Activated effector memory CD4-positive, alpha-beta T cell treated with Interleukin-2 at 50 U/mL for 16 hours (primary cell): ENCODE data around the gene IFNL3.

Experiments used
- DNase-seq: peaks from one replicate; pipeline ENCODE4 v3.0.0-alpha.2; 2020

The IFNL3 gene

DNA sequence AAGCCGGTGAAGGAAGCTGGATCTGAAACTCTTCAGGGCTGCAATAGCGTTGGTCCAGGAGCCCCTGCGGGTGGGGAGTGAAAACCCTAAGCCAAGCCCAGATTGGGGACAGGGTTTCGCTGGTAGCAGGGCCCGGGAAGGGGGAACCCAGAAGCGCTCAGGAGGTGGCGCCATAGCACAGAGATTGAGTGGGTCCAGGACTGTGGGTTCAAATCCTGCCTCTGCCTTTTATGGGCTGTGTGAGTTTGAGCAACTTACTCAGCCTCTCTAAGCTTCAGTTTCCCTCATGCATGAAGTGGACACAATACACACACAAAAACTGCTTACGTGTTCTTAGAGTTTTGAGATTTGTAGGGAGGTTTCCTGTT, 32.4 kb downstream of the IFNL3 start:
- peak; percentile 46 for DNase-seq

DNA sequence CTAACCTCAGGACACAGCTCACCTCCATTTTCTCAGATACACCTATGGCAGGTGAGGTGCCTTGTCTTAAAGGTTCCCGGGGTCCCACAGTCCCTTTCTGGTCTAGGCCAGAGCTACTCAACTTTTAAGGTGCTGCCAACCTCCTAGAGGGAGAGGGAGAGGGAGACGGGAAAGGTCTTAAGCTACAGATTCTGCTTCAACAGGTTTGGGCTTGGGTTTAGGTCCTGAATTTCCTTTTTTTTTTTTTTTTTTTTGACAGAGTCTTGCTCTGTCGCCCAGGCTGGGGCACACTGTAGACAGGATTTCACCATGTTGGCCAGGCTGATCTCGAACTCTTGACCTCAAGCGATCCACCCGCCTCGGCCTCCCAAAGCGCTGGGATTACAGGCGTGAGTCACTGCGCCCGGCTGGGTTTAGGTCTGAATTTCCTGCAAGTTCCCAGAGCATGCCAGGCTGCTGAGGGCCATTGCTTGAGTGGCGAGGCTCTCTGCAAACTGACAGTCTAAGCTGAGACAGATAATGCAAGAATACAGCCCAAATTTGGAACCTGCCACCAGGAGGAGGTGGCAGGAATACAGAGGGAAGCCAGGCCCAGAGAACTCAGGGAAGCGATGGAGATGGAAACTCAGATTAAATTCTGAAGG, 33.0 kb downstream of the IFNL3 start:
- no peak for DNase-seq

- no peak for DNase-seq
Measured at GRCh38 chr19:39209196-39209595, 35.6 kb downstream of the IFNL3 start.

DNA sequence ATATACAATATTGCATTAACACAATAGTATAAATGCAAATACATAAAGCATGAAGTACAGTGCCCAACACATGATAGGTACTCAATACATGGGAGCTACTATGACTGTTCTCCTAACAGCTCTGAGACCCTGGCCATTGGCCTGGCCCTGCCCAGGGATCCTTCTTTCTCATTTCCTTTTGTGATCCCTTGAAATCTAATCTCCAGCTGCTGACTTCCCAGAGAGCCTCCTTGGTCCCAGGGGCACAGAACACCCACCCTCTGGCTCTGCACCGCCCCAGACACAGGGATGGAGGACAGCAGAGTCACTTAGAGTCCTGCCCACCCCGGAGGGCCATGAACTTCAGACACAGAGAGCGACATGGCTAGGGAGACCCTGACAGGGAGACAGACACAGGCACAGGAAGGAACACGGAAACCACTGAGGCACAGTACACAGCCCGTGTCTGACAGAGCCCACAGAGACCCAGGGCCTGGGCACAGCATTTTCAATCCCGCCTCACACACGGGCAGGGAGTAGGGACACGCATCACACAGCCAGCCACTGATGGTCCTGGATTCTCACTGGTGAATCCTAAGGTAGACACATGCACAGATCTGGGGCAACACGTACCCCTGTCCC, 36.5 kb downstream of the IFNL3 start:
- DNase-seq = no peak

GRCh38 chr19:39207293-39207836, 37.4 kb downstream of the IFNL3 start:
- DNase-seq = no peak

GRCh38 chr19:39206122-39206521, 38.7 kb downstream of the IFNL3 start:
- no peak for DNase-seq

- DNase-seq = no peak
Measured at GRCh38 chr19:39205449-39205764, 39.4 kb downstream of the IFNL3 start.

GRCh38 chr19:39203372-39204341, 41.1 kb downstream of the IFNL3 start, which contains the start of gene SYCN:
Gene SYCN (minus strand): TSS chr19:39204263. CDS start chr19:39204254, 9 bp downstream.
- DNase-seq = no peak

DNA sequence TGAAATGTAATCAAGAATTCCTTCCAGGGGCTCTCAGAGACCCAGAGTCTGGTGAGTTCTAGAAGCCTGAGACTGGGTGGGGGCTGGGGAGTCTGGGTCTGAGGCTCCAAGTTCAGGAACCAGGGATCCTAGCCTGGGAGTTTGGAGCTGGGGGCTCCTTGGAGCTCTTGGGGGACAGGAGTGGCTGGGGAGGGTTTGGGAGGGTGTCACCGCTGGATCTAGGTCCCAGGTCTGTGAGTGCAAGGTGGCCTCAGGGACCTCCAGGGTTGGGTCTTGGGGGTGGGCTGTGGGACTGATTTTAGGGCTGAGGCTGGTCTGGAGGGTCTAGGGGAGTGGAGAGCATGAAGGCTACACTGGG, 41.8 kb downstream of the IFNL3 start:
- no peak for DNase-seq

DNA sequence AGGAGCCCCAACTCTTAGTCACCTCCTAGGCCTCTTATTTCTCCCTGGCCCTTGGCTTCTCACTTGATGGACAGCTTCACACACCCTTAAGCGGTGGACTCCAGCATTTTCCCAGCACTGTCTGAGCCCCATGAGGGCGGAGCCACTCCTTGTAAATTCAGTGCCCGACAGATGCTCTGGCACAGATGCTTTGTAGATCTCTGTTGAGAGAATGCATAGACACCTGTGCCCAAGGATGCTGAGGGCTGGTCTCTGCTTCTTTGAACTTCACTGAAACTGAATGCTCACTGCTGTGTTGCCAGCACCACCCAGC, 44.0 kb downstream of the IFNL3 start:
- no peak for DNase-seq

- DNase-seq = no peak
Measured at GRCh38 chr19:39200066-39200802, 44.6 kb downstream of the IFNL3 start.

GRCh38 chr19:39199025-39199424, 45.8 kb downstream of the IFNL3 start:
- no peak for DNase-seq

GRCh38 chr19:39197808-39198207, 47.0 kb downstream of the IFNL3 start:
- DNase-seq = no peak

GRCh38 chr19:39196860-39197562, 47.8 kb downstream of the IFNL3 start, which contains the start of gene NCCRP1:
Gene NCCRP1 (plus strand): TSS chr19:39196964. CDS start chr19:39196983, 19 bp downstream.
- DNase-seq = no peak

GRCh38 chr19:39196320-39196719, 48.5 kb downstream of the IFNL3 start:
- DNase-seq = no peak

DNA sequence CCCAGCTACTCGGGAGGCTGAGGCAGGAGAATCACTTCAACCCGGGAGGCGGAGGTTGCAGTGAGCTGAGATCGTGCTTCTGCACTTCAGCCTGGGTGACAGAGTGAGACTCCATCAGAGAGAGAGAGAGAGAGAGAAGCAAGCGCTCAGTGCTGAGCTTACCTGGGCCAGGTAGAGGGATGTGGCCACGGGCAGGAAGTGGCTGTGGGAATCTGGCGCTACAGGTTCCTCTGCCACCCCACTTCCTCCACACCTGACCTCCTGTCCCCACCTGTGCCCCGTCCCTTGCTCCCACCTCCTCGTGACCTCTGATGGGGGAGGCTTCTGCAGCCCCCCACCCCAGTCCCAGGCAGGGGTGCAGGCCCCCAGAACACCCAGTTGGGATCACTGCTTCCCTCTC, 49.1 kb downstream of the IFNL3 start:
- DNase-seq = no peak

- no peak for DNase-seq
Measured at GRCh38 chr19:39194832-39195542, 49.8 kb downstream of the IFNL3 start.

DNA sequence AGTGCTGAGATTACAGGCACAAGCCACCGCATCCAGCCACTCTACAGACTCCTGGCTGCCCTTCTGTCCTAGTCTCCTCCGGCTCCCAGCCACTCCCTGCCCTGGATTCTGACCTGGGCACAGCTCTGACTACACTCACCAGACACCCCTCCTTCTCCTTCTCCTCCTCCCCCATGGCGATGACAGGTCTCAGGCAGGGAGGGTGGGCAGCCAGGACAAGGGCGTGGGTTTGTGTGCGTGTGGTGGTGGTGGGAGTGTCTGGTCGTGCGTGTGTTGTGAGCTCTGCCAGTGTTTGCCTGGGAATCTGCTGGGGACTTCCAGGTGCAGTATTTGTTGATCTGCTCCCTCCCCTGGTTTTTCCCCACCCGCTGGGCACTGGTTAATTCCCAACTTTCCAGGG, 51.0 kb downstream of the IFNL3 start:
- DNase-seq = no peak
